Left lung (tissue), 10 donors: ENCODE results near the gene LINC01488. TPM values are rescaled to one million over a fixed set of nuclear protein-coding genes. Genes with fewer than 3 reads are reported as not detected.
A peak's percentile ranks its signal among the peaks of the same experiment; 100 is the strongest.

Experiments used
- ATAC-seq: fragments of 200-7000 bp; cut with Tn5 transposase; one replicate; pipeline ENCODE4 v1.9.1; 2020; ENCODE audit warnings: moderate library complexity
- DNase-seq, 4 donors: peaks; one replicate each; pipeline ENCODE4 v3.0.0-alpha.2; 2013 to 2020
- H3K27ac ChIP-seq, 2 donors: fragments of 200-600 bp; sonication (generic) in 1 of 2; one replicate each; pipeline versions ENCODE4 v1.5.0 to v1.8.0; 2020 to 2021
- H3K27me3 ChIP-seq, 2 donors: fragments of 200-600 bp; sonication (generic) in 1 of 2; one replicate each; pipeline versions ENCODE4 v1.5.0 to v1.8.0; 2020 to 2021
- H3K36me3 ChIP-seq, 2 donors: fragments of 200-600 bp; sonication (generic) in 1 of 2; one replicate each; pipeline versions ENCODE4 v1.5.0 to v1.8.0; 2020 to 2021
- H3K4me1 ChIP-seq, 2 donors: fragments of 200-600 bp; one replicate each; pipeline ENCODE4 v1.8.0; 2021
- H3K4me3 ChIP-seq, 2 donors: fragments of 200-600 bp; sonication (generic) in 1 of 2; one replicate each; pipeline versions ENCODE4 v1.5.0 to v1.8.0; 2020 to 2021; ENCODE audit warnings: mild to moderate bottlenecking in 1 of 2
- H3K9me3 ChIP-seq, 2 donors: fragments of 200-600 bp; sonication (generic) in 1 of 2; one replicate each; pipeline versions ENCODE4 v1.5.0 to v1.8.0; 2020 to 2021
- intact Hi-C, 2 donors: fragments of 100-400 bp; cut with DNase I; formaldehyde crosslinking; loops; one replicate each; pipeline versions ENCODE4 v1.11.2 to v1.14.2; 2022
- polyA plus RNA-seq, 6 donors: library from polyadenylated mRNA; unstranded; fragments of 120-200 nt; gene quantifications; one replicate each; pipeline ENCODE4 v1.2.1, GENCODE V29; 2013; ENCODE audit not compliant: insufficient read length in 6 of 6
- total RNA-seq, 2 donors: library from RNA; stranded (reverse); fragmentation: NEBNext Ultra II Directional; extraction: Animal tissue kit (Norgen Biotek cat#: 25700); gene quantifications; one replicate each; pipeline ENCODE4 v1.2.1, GENCODE V29; 2021
- TF ChIP-seq, protein P1 (sequence below), 2 donors: fragments of 200-600 bp; sonication (generic) in 1 of 2; IDR thresholded peaks; one replicate each; pipeline versions ENCODE4 v1.5.0 to v1.8.0; 2021; ENCODE audit warnings: antibody characterized with exemption in 2 of 2
- donor health status: DM: no; HTN: yes; CAD: no.
- donor health status: DM: no; HTN: no; CAD: no.

Gene LINC01488
- total and polyA plus RNA-seq, 8 donors: 0.04 to 0.12 (median 0.07) TPM; not detected in 2

- peaks cover 0 to 10% of the 10 kb centered on the region in 2 donors for H3K4me1 ChIP-seq
These were observed 2.4 kb downstream of the LINC01488 start for GRCh38 chr11:69483691-69484426.

GRCh38 chr11:69484427-69485259 lies 3.2 kb downstream of the LINC01488 start:
- DNase-seq (peak in 1 of 4 donors; percentile 36), ATAC-seq (no peak)
- intact Hi-C loops: no loop called here
- Histone ChIP-seq H3K9me3 (no peaks in the 10 kb centered on the region), H3K27ac (no peak overlapping the region), H3K27me3 (no peaks in the 10 kb centered on the region), H3K4me1 (peaks cover 0 to 10% of the 10 kb centered on the region in 2 donors), H3K36me3 (no peaks in the 10 kb centered on the region), H3K4me3 (no peak overlapping the region)
- TF ChIP-seq, protein P1, sequence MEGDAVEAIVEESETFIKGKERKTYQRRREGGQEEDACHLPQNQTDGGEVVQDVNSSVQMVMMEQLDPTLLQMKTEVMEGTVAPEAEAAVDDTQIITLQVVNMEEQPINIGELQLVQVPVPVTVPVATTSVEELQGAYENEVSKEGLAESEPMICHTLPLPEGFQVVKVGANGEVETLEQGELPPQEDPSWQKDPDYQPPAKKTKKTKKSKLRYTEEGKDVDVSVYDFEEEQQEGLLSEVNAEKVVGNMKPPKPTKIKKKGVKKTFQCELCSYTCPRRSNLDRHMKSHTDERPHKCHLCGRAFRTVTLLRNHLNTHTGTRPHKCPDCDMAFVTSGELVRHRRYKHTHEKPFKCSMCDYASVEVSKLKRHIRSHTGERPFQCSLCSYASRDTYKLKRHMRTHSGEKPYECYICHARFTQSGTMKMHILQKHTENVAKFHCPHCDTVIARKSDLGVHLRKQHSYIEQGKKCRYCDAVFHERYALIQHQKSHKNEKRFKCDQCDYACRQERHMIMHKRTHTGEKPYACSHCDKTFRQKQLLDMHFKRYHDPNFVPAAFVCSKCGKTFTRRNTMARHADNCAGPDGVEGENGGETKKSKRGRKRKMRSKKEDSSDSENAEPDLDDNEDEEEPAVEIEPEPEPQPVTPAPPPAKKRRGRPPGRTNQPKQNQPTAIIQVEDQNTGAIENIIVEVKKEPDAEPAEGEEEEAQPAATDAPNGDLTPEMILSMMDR (IDR thresholded peaks at IDR 0.05): no peak

More at GRCh38 chr11:69483691-69484426, 2.4 kb downstream of the LINC01488 start:
- no peak overlapping the region for H3K4me3 ChIP-seq
- TF ChIP-seq, protein P1 (IDR thresholded peaks at IDR 0.05): no peak
- H3K9me3 ChIP-seq: no peaks in the 10 kb centered on the region
- intact Hi-C loops: no loop called here
- no peak overlapping the region for H3K27ac ChIP-seq
- DNase-seq (peak in 1 of 4 donors; percentile 67), ATAC-seq (no peak)
- no peaks in the 10 kb centered on the region for H3K36me3 ChIP-seq
- no peaks in the 10 kb centered on the region for H3K27me3 ChIP-seq

DNA sequence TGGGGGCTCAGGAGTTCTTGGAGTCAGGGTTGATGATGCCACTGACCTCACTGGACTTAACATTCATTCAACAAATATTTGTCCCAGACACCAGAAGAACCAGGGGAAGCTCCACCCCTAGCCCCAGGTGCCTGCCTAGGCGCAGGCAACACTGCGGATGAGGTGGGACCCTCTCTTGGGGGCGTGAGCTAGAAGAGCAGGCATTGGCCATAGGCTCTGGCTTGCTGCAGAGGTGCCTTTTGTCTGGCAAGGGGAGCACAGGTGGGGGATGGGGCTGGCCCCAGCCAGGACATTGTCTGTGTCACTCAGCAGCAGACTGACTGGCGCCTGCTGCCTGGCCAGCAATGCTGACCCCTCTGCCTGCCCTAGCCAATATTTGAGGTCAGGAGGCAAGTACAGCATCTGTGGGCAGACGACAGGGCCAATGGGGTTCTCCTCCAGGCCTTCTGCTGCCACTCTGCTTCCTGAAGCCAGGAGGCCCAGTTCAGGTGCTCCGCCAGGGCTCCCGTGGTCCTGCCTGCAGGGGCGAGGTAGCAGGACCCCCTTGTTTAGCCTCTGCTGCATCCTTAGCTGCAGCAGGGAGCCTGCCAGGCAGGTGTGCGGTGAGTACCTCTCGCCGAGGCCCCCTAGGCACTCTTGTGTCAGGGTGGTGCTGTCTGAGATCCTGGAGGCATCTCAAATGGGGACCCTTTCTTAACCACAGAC lies 4.0 kb downstream of the LINC01488 start:
- DNase-seq: peak in 1 of 4 donors; percentile 61

DNA sequence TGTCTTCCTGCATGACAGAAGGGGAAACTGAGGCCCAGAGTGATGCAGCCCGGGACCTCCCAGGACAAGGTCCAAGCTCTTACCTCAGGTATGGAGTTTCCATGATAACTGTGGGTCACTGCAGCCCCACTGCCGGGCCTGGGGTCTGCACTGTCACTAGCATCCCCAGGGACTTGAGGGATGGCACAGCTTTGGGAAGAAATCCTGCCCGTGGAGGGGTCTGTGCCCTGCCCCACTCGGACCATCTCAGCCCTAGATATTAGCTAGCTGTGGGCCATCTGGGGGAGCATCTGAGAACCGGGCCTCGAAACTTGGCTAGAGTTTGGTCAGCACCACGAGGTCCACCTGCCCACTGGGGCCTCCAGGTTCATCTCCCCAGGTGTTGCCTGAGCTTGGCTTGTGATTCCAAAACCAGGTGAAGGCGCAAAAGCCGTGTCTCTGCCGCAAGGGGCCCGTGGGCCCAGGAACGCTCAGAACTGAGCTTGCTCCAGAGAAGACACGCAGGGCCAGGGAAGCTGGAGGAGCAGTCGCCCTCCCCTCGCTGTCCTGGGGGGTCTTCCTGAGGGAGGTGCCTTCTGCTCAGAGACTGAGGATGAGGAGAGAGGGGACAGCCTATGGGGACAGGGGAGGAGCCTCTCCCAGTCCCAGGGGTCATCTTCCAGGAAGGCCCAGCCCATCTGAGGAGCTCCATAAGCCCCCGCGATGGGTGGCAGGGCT lies 4.8 kb downstream of the LINC01488 start:
- Histone ChIP-seq H3K9me3 (no peaks in the 10 kb centered on the region), H3K27me3 (no peaks in the 10 kb centered on the region), H3K4me3 (no peak overlapping the region), H3K27ac (no peak overlapping the region), H3K4me1 (peaks cover 0 to 5% of the 10 kb centered on the region in 2 donors), H3K36me3 (no peaks in the 10 kb centered on the region)
- intact Hi-C loops: no loop called here
- ATAC-seq (no peak), DNase-seq (peak in 1 of 4 donors; percentile 28)
- TF ChIP-seq, protein P1 (IDR thresholded peaks at IDR 0.05): no peak

More for the DNA sequence above, 4.0 kb downstream of the LINC01488 start:
- Histone ChIP-seq H3K4me3 (no peak overlapping the region), H3K27me3 (no peaks in the 10 kb centered on the region), H3K9me3 (no peaks in the 10 kb centered on the region), H3K27ac (no peak overlapping the region), H3K36me3 (no peaks in the 10 kb centered on the region), H3K4me1 (peaks cover 0 to 9% of the 10 kb centered on the region in 2 donors)
- intact Hi-C loops: no loop called here
- ATAC-seq: no peak
- TF ChIP-seq, protein P1 (IDR thresholded peaks at IDR 0.05): no peak
